OCI-LY3 (cell line): ENCODE measurements around the gene ALG11.

Source experiments
- CTCF ChIP-seq: fragments of 200-600, 300-600 bp; sonication (generic); IDR thresholded peaks from 2 replicates; pipeline ENCODE4 v1.5.1; 2014; ENCODE audit warnings: antibody characterized with exemption, low read length, low read depth
- EZH2phosphoT487 ChIP-seq: fragments of 200-600 bp; shearing (Covaris generic); IDR thresholded peaks from 2 replicates; pipeline ENCODE4 v1.6.1; 2018; ENCODE audit warnings: antibody characterized with exemption, mixed run types, low read depth

- TF ChIP-seq CTCF (no peak), EZH2phosphoT487 (no peak)
Measured at GRCh38 chr13:52053460-52053859, 41.3 kb downstream of the ALG11 start.
